T-cell (primary cell): ENCODE results near the gene EPN1. TPM values are rescaled to one million over a fixed set of nuclear protein-coding genes. Genes with fewer than 3 reads are reported as not detected.
"Not testable (repeated sequence)": the region's sequence is repeated elsewhere in the genome, so short reads cannot be mapped to it uniquely, and the experiment has no call there.

Experiments
- ATAC-seq, 4 experiments: fragments of 200-7000 bp in 3 of 4; fragments of 150-1000 bp in 1 of 4; cut with Tn5 transposase; replicated peaks in 1 of 4; 1 replicate in 3 of 4; 2 replicates in 1 of 4; pipeline ENCODE4 v1.10.0; 2021; ENCODE audit warnings: moderate library complexity in 3 of 4, mild to moderate bottlenecking in 2 of 4, moderate number of reproducible peaks in 1 of 4
- CTCF ChIA-PET, 2 donors: fragments of 300-600 bp; sonication (Branson Sonifier 250); formaldehyde crosslinking; loops; one replicate each; lab custom pipeline; 2022; ENCODE audit warnings: antibody characterized with exemption in 2 of 2; lab: Charles Lee
- POLR2A ChIA-PET, 2 donors: fragments of 300-600 bp; sonication (Branson Sonifier 250); formaldehyde crosslinking; loops; one replicate each; lab custom pipeline; 2022; ENCODE audit warnings: antibody characterized with exemption in 2 of 2; lab: Charles Lee
- DNase-seq, 35 experiments: peaks; one replicate each; pipeline versions ENCODE4 v3.0.0 to v3.0.0-alpha.2; 2013 to 2023
- H3K27ac ChIP-seq: one replicate; pipeline ENCODE4 v1.5.1; 2013; ENCODE audit warnings: low read length
- H3K27me3 ChIP-seq, 2 experiments: replicated peaks in 1 of 2; 1 replicate in 1 of 2; 2 replicates in 1 of 2; pipeline versions ENCODE4 v1.6.1 to v1.7.0; 2013; ENCODE audit warnings: low read length in 1 of 2, mixed read lengths in 1 of 2; ENCODE audit not compliant: control insufficient read depth in 2 of 2, insufficient read depth in 2 of 2; ENCODE audit errors: extremely low read depth in 1 of 2
- H3K36me3 ChIP-seq, 2 donors: 1 replicate in 1 of 2; 2 replicates in 1 of 2; pipeline versions ENCODE4 v1.6.1 to v1.7.0; 2013; ENCODE audit warnings: low read length in 1 of 2; ENCODE audit not compliant: control insufficient read depth in 2 of 2, insufficient read depth in 1 of 2; ENCODE audit errors: extremely low read depth in 1 of 2
- H3K4me1 ChIP-seq, 2 experiments: 1 replicate in 1 of 2; 2 replicates in 1 of 2; pipeline versions ENCODE4 v1.6.1 to v1.7.0; 2013; ENCODE audit warnings: low read length in 2 of 2, mixed read lengths in 1 of 2; ENCODE audit not compliant: insufficient read depth in 2 of 2, control insufficient read depth in 1 of 2; ENCODE audit errors: extremely low read depth in 1 of 2
- H3K4me3 ChIP-seq, 2 donors: 1 replicate in 1 of 2; 2 replicates in 1 of 2; pipeline versions ENCODE4 v1.5.1 to v1.7.0; 2013; ENCODE audit warnings: mild to moderate bottlenecking in 2 of 2, low read length in 1 of 2, moderate library complexity in 1 of 2; ENCODE audit not compliant: control insufficient read depth in 1 of 2; ENCODE audit errors: extremely low read depth in 1 of 2
- H3K9me3 ChIP-seq: 2 replicates; pipeline ENCODE4 v1.7.0; 2013
- H3K27ac Mint-ChIP-seq, 2 donors: one replicate each; pipeline ENCODE4 v1.8.0; 2020 to 2021; ENCODE audit warnings: mild to moderate bottlenecking in 2 of 2, mixed read lengths in 2 of 2
- H3K27me3 Mint-ChIP-seq, 2 donors: one replicate each; pipeline ENCODE4 v1.8.0; 2021 to 2022; ENCODE audit warnings: mixed read lengths in 2 of 2
- H3K36me3 Mint-ChIP-seq: one replicate; pipeline ENCODE4 v1.8.0; 2021; ENCODE audit warnings: mixed read lengths
- H3K4me1 Mint-ChIP-seq, 3 donors: one replicate each; pipeline ENCODE4 v1.8.0; 2020 to 2022; ENCODE audit warnings: mixed read lengths in 3 of 3, mild to moderate bottlenecking in 1 of 3
- H3K4me3 Mint-ChIP-seq, 3 donors: one replicate each; pipeline ENCODE4 v1.8.0; 2020 to 2022; ENCODE audit warnings: mild to moderate bottlenecking in 3 of 3, mixed read lengths in 3 of 3, moderate library complexity in 3 of 3
- H3K9me3 Mint-ChIP-seq, 3 donors: one replicate each; pipeline ENCODE4 v1.8.0; 2020 to 2022; ENCODE audit warnings: mixed read lengths in 3 of 3
- WGBS: methylation state at CpG from one replicate; pipeline ENCODE4 v1.1.5; 2013; ENCODE audit warnings: missing lambda C conversion rate; ENCODE audit not compliant: insufficient coverage; 5-methylcytosine and 5-hydroxymethylcytosine counted together
- total RNA-seq, 35 experiments: library from RNA in 6 of 35; stranded (reverse) in 6 of 35; fragments of 120-200 nt in 1 of 35; gene quantifications; one replicate each; pipeline versions ENCODE4 v1.2.1 to v1.2.4 and lab custom pipeline; 2013 to 2026

Gene EPN1
- total RNA-seq, 5 donors from 2014 or later (not counting 1 experiment from before 2014, with no cell fraction given) = 32.6 to 75.2 (median 60.6) TPM

GRCh38 chr19:55738302-55738701 lies 63.3 kb downstream of the EPN1 start, which contains the start of gene NLRP9:
Gene NLRP9 (minus strand): TSS chr19:55738402. CDS start chr19:55738374, 28 bp downstream.
- no peak within 1 kb of the TSS for H3K27ac Mint-ChIP-seq
- WGBS = no CpG with 5 or more reads among the region's 3 CpGs
- H3K27me3 Mint-ChIP-seq = peaks cover 13 to 19% of the 10 kb centered on the region in 2 donors
- DNase-seq (no peak), ATAC-seq (no peak)
- Histone ChIP-seq H3K27ac (no peak within 1 kb of the TSS), H3K9me3 (no peaks in the 10 kb centered on the region), H3K4me3 (no peak within 1 kb of the TSS), H3K36me3 (no peaks in the 10 kb centered on the region), H3K27me3 (peaks cover 0 to 13% of the 10 kb centered on the region in 2 experiments), H3K4me1 (no peaks in the 10 kb centered on the region)
- H3K4me3 Mint-ChIP-seq = no peak within 1 kb of the TSS
- H3K9me3 Mint-ChIP-seq = no peaks in the 10 kb centered on the region
- H3K36me3 Mint-ChIP-seq = no peaks in the 10 kb centered on the region
- ChIA-PET POLR2A (no interaction called here), CTCF (no interaction called here)
- H3K4me1 Mint-ChIP-seq = no peaks in the 10 kb centered on the region

- DNase-seq (no peak), ATAC-seq (no peak)
- H3K4me3 ChIP-seq = no peak overlapping the region
- no peaks in the 10 kb centered on the region for H3K4me1 ChIP-seq
- POLR2A ChIA-PET = no interaction called here
- no peaks in the 10 kb centered on the region for H3K9me3 ChIP-seq
- no peaks in the 10 kb centered on the region for H3K36me3 Mint-ChIP-seq
- no peak overlapping the region for H3K27ac Mint-ChIP-seq
- no peaks in the 10 kb centered on the region for H3K9me3 Mint-ChIP-seq
- no peaks in the 10 kb centered on the region for H3K4me1 Mint-ChIP-seq
- CTCF ChIA-PET = no interaction called here
- peaks cover 5 to 9% of the 10 kb centered on the region in 2 donors for H3K27me3 Mint-ChIP-seq
- H3K27me3 ChIP-seq = peaks cover 0 to 3% of the 10 kb centered on the region in 2 experiments
- no peaks in the 10 kb centered on the region for H3K36me3 ChIP-seq
- no peak overlapping the region for H3K4me3 Mint-ChIP-seq
- WGBS = no CpG with 5 or more reads among the region's 6 CpGs
- H3K27ac ChIP-seq = no peak overlapping the region
Measured at GRCh38 chr19:55750715-55751114, 75.7 kb downstream of the EPN1 start.

- POLR2A ChIA-PET = interaction anchor here in 1 of 2 donors (0.7 kb wide), 1 partner anchor 1066 kb away, joined by 5 read pairs; no protein-coding TSS in a partner anchor
- H3K9me3 ChIP-seq = no peaks in the 10 kb centered on the region
Measured at GRCh38 chr19:55753401-55753800, 78.4 kb downstream of the EPN1 start.

GRCh38 chr19:55756808-55757207 lies 81.8 kb downstream of the EPN1 start:
- H3K9me3 ChIP-seq, H3K36me3 ChIP-seq, ATAC-seq, POLR2A ChIA-PET, H3K4me3 Mint-ChIP-seq, H3K4me1 Mint-ChIP-seq, CTCF ChIA-PET, H3K27ac Mint-ChIP-seq, H3K36me3 Mint-ChIP-seq, H3K4me1 ChIP-seq, DNase-seq, H3K27ac ChIP-seq, H3K4me3 ChIP-seq, H3K27me3 ChIP-seq: not testable (repeated sequence)
- peaks cover 0 to 14% (median 10%) of the 10 kb centered on the region in 3 donors for H3K9me3 Mint-ChIP-seq
- H3K27me3 Mint-ChIP-seq = peaks cover 8 to 25% of the 10 kb centered on the region in 2 donors
- WGBS = 73% methylated on average over 4 of the region's 4 CpGs

More at GRCh38 chr19:55753401-55753800, 78.4 kb downstream of the EPN1 start:
- Mint-ChIP-seq H3K27ac (no peak overlapping the region), H3K4me3 (no peak overlapping the region), H3K4me1 (no peaks in the 10 kb centered on the region), H3K36me3 (no peaks in the 10 kb centered on the region), H3K9me3 (peaks cover 0 to 6% (median 5%) of the 10 kb centered on the region in 3 donors), H3K27me3 (peaks cover 8 to 16% of the 10 kb centered on the region in 2 donors)
- Histone ChIP-seq H3K27ac (no peak overlapping the region), H3K4me3 (no peak overlapping the region), H3K4me1 (no peaks in the 10 kb centered on the region), H3K36me3 (no peaks in the 10 kb centered on the region), H3K27me3 (peaks cover 0 to 8% of the 10 kb centered on the region in 2 experiments)
- CTCF ChIA-PET = no interaction called here
- DNase-seq = no peak
- no CpG with 5 or more reads among the region's 3 CpGs for WGBS
- ATAC-seq = no peak

- H3K27ac Mint-ChIP-seq, H3K27me3 ChIP-seq, H3K4me1 Mint-ChIP-seq, H3K4me1 ChIP-seq, H3K9me3 ChIP-seq, CTCF ChIA-PET, H3K36me3 Mint-ChIP-seq, H3K27ac ChIP-seq, H3K36me3 ChIP-seq, ATAC-seq, POLR2A ChIA-PET, H3K4me3 ChIP-seq, DNase-seq, H3K4me3 Mint-ChIP-seq: not testable (repeated sequence)
- Mint-ChIP-seq H3K9me3 (peaks cover 0 to 14% (median 10%) of the 10 kb centered on the region in 3 donors), H3K27me3 (peaks cover 8 to 21% of the 10 kb centered on the region in 2 donors)
- no CpG with 5 or more reads among the region's 3 CpGs for WGBS
Measured at GRCh38 chr19:55758797-55759196, 83.8 kb downstream of the EPN1 start, which contains the start of gene RFPL4A. Gene RFPL4A (plus strand): TSS chr19:55759097. CDS start chr19:55761801, 2,704 bp downstream.

Other genes with a start within 250 kb of the EPN1 start
- gene SHISA7, start 231.9 kb upstream of the EPN1 start, total RNA-seq = not detected
- 10 to 100 TPM in 3 of 5 donors, 1 to 10 TPM in 2; 6.8 to 18.9 (median 14.7) TPM for gene ISOC2, start 213.6 kb upstream of the EPN1 start, total RNA-seq
- gene C19orf85, start 210.5 kb upstream of the EPN1 start, total RNA-seq = not detected
- 10 to 100 TPM; 14.2 to 24.1 (median 16.2) TPM for gene ZNF628, start 198.6 kb upstream of the EPN1 start, total RNA-seq
- 10 to 100 TPM in 1 of 5 donors, 1 to 10 TPM in 4; 6.3 to 10.4 (median 8.1) TPM for gene NAT14, start 190.0 kb upstream of the EPN1 start, total RNA-seq
- gene SSC5D, start 186.8 kb upstream of the EPN1 start, total RNA-seq = 1 to 10 TPM in 2 of 5 donors, under 1 TPM in 3; 0.38 to 1.3 (median 0.66) TPM
- not detected for gene SBK2, start 138.1 kb upstream of the EPN1 start, total RNA-seq
- not detected for gene SBK3, start 129.7 kb upstream of the EPN1 start, total RNA-seq
- 10 to 100 TPM in 3 of 5 donors, 1 to 10 TPM in 2; 5.4 to 13.3 (median 10.0) TPM for gene ZNF579, start 94.4 kb upstream of the EPN1 start, total RNA-seq
- gene FIZ1, start 75.7 kb upstream of the EPN1 start, total RNA-seq = 10 to 100 TPM in 4 of 5 donors, 1 to 10 TPM in 1; 9.8 to 27.7 (median 19.0) TPM
- gene ZNF524, start 74.9 kb upstream of the EPN1 start, total RNA-seq = 10 to 100 TPM; 14.9 to 42.2 (median 33.4) TPM
- 10 to 100 TPM; 16.3 to 29.4 (median 27.3) TPM for gene ZNF865, start 69.6 kb upstream of the EPN1 start, total RNA-seq
- 10 to 100 TPM in 2 of 5 donors, 1 to 10 TPM in 3; 7.2 to 13.3 (median 8.2) TPM for gene ZNF784, start 50.7 kb upstream of the EPN1 start, total RNA-seq
- 100 to 1,000 TPM in 2 of 5 donors, 10 to 100 TPM in 3; 44.6 to 116 (median 94.2) TPM for gene ZNF580, start 34.2 kb upstream of the EPN1 start, total RNA-seq
- gene ZNF581, start 31.6 kb upstream of the EPN1 start, total RNA-seq = 10 to 100 TPM; 26.4 to 38.7 (median 31.9) TPM
- 1 to 10 TPM; 1.7 to 4.7 (median 3.8) TPM for gene CCDC106, start 27.0 kb upstream of the EPN1 start, total RNA-seq
- 100 to 1,000 TPM; 254 to 310 (median 303) TPM for gene U2AF2, start 20.2 kb upstream of the EPN1 start, total RNA-seq
- gene NLRP9, start 63.2 kb downstream of the EPN1 start, total RNA-seq = not detected
- not detected for gene RFPL4A, start 83.9 kb downstream of the EPN1 start, total RNA-seq
- not detected for gene RFPL4AL1, start 93.9 kb downstream of the EPN1 start, total RNA-seq
- gene NLRP11, start 156.8 kb downstream of the EPN1 start, total RNA-seq = not detected
- not detected for gene NLRP4, start 161.3 kb downstream of the EPN1 start, total RNA-seq